NCI-H2107 treated with DMSO at 0.1 percent for 48 hours (cell line): ENCODE data around the gene PRSS38.

Experiments used
- DNase-seq: peaks from one replicate; lab custom pipeline; 2025; ENCODE audit not compliant: unreplicated experiment; lab: John Stamatoyannopoulos, UW

PRSS38 gene

GRCh38 chr1:227792216-227793078, 23.0 kb upstream of the PRSS38 start:
- no peak for DNase-seq

GRCh38 chr1:227793079-227793947, 22.2 kb upstream of the PRSS38 start:
- DNase-seq: no peak

GRCh38 chr1:227793948-227794816, 21.3 kb upstream of the PRSS38 start:
- DNase-seq: no peak

GRCh38 chr1:227794817-227795192, 20.7 kb upstream of the PRSS38 start:
- no peak for DNase-seq

GRCh38 chr1:227795732-227796131, 19.7 kb upstream of the PRSS38 start:
- DNase-seq: no peak

- DNase-seq: no peak
Measured at GRCh38 chr1:227796359-227796915, 19.0 kb upstream of the PRSS38 start.

GRCh38 chr1:227797144-227797543, 18.3 kb upstream of the PRSS38 start:
- no peak for DNase-seq

GRCh38 chr1:227797625-227798024, 17.9 kb upstream of the PRSS38 start:
- no peak for DNase-seq

- DNase-seq: no peak
Measured at GRCh38 chr1:227798078-227798802, 17.2 kb upstream of the PRSS38 start.

GRCh38 chr1:227799756-227800155, 15.7 kb upstream of the PRSS38 start:
- no peak for DNase-seq

GRCh38 chr1:227803933-227804332, 11.5 kb upstream of the PRSS38 start:
- no peak for DNase-seq

- no peak for DNase-seq
Measured at GRCh38 chr1:227805606-227806197, 9.8 kb upstream of the PRSS38 start.

- DNase-seq: no peak
Measured at GRCh38 chr1:227808566-227808965, 6.9 kb upstream of the PRSS38 start.

- no peak for DNase-seq
Measured at GRCh38 chr1:227809026-227809425, 6.4 kb upstream of the PRSS38 start.

- no peak for DNase-seq
Measured at GRCh38 chr1:227813962-227814361, 1.5 kb upstream of the PRSS38 start.

GRCh38 chr1:227816750-227817446, 1.4 kb downstream of the PRSS38 start:
- no peak for DNase-seq

- DNase-seq: no peak
Measured at GRCh38 chr1:227823537-227823936, 8.1 kb downstream of the PRSS38 start.

GRCh38 chr1:227824204-227824603, 8.7 kb downstream of the PRSS38 start:
- no peak for DNase-seq

GRCh38 chr1:227828786-227829185, 13.3 kb downstream of the PRSS38 start:
- DNase-seq: no peak
